Jurkat, Clone E6-1 (cell line): Measurements from ENCODE around the gene TMEM156.
"Not testable (repeated sequence)": the region's sequence is repeated elsewhere in the genome, so short reads cannot be mapped to it uniquely, and the experiment has no call there.

ENCODE experiments used
- DNase-seq: peaks from one replicate; pipeline ENCODE4 v3.0.0-alpha.2; 2011; ENCODE audit warnings: low read depth, low spot score
- H3K4me3 ChIP-seq: 2 replicates; pipeline ENCODE4 v1.5.1; 2011; ENCODE audit warnings: mild to moderate bottlenecking, low read length, control low read depth, moderate library complexity

The TMEM156 gene

GRCh38 chr4:38941906-38942305, 90.3 kb downstream of the TMEM156 start:
- H3K4me3 ChIP-seq, DNase-seq: not testable (repeated sequence)

- DNase-seq, result no peak
- H3K4me3 ChIP-seq, result no peak overlapping the region
Observed at GRCh38 chr4:38940476-38940875, 91.7 kb downstream of the TMEM156 start.

DNA sequence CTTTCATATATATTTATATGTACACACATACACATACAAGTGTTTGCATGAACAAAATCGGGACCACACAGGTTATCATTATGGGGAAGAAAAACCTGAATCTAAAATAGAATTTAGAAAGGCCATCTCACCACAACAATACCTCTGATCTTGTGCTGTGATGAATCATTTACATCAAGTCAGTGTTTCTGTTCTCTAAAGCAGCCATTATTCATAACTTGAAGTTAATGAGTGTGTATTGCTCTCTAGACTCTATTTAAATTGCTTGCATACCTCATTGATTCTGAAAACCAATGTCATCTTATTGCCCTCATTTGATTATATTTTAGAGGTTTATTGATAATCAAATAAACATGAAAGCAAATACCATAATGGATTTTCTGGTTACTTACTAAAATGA, 93.0 kb downstream of the TMEM156 start:
- DNase-seq, result no peak
- no peak overlapping the region for H3K4me3 ChIP-seq

- no peak for DNase-seq
- no peak overlapping the region for H3K4me3 ChIP-seq
Observed at GRCh38 chr4:38935391-38936073, 96.7 kb downstream of the TMEM156 start.

- H3K4me3 ChIP-seq, result no peak overlapping the region
- DNase-seq, result no peak
Observed at GRCh38 chr4:38931125-38931524, 101.1 kb downstream of the TMEM156 start.

- H3K4me3 ChIP-seq, result no peak overlapping the region
- no peak for DNase-seq
Observed at GRCh38 chr4:38930707-38931106, 101.5 kb downstream of the TMEM156 start.

- DNase-seq, result no peak
- H3K4me3 ChIP-seq, result no peak overlapping the region
Observed at GRCh38 chr4:38930204-38930603, 102.0 kb downstream of the TMEM156 start.

DNA sequence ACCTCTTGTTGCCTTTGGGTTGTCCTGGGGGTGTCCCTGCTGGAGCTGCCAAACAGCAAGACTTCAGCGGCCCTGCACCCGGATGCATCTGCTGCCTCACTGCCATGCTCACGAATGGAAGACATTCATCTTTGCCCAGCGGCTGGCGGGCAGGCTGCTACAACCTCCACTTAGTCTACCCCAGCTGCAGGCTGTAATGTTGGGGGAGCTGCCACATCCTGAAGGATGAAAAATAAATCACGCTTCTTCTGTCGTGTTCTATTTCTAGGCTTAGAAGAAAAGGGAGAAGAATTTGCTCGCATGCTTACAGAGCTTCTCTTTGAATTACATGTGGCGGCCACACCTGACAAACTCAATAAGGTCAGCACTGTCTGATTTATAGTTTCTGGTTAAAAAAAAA, 103.2 kb downstream of the TMEM156 start:
- no peak for DNase-seq
- H3K4me3 ChIP-seq, result no peak overlapping the region

GRCh38 chr4:38928568-38928967, 103.6 kb downstream of the TMEM156 start:
- DNase-seq, result no peak
- no peak overlapping the region for H3K4me3 ChIP-seq

GRCh38 chr4:38926896-38927295, 105.3 kb downstream of the TMEM156 start:
- no peak for DNase-seq
- H3K4me3 ChIP-seq, result no peak overlapping the region

- DNase-seq, result no peak
- H3K4me3 ChIP-seq, result no peak overlapping the region
Observed at GRCh38 chr4:38925492-38926413, 106.5 kb downstream of the TMEM156 start.

DNA sequence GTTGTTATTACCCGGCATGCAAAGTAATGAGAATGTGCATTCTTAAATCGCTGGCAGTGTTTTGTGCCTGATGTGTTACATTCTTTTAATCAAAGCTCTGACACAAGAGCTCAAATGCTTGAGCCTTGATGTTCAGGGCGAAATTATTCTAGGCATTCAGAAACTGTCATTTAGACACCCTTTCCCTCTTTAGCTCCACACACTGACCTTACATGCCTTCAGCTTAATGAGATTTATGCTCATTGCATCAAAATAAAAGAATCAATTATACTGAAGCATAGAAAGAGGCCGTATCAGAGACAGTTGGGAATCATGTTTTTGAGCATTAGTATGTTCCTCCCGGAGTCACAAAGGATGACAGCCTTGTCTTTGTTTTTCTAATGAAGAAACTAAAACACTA, 107.9 kb downstream of the TMEM156 start:
- DNase-seq, result no peak
- H3K4me3 ChIP-seq, result no peak overlapping the region

- no peak for DNase-seq
- no peak overlapping the region for H3K4me3 ChIP-seq
Observed at GRCh38 chr4:38923746-38924145, 108.5 kb downstream of the TMEM156 start.

- no peak overlapping the region for H3K4me3 ChIP-seq
- no peak for DNase-seq
Observed at GRCh38 chr4:38921151-38921550, 111.1 kb downstream of the TMEM156 start.

- no peak overlapping the region for H3K4me3 ChIP-seq
- no peak for DNase-seq
Observed at GRCh38 chr4:38920677-38921076, 111.5 kb downstream of the TMEM156 start.

GRCh38 chr4:38920186-38920585, 112.0 kb downstream of the TMEM156 start:
- no peak for DNase-seq
- no peak overlapping the region for H3K4me3 ChIP-seq

GRCh38 chr4:38919494-38919893, 112.7 kb downstream of the TMEM156 start:
- DNase-seq, result no peak
- H3K4me3 ChIP-seq, result no peak overlapping the region

DNA sequence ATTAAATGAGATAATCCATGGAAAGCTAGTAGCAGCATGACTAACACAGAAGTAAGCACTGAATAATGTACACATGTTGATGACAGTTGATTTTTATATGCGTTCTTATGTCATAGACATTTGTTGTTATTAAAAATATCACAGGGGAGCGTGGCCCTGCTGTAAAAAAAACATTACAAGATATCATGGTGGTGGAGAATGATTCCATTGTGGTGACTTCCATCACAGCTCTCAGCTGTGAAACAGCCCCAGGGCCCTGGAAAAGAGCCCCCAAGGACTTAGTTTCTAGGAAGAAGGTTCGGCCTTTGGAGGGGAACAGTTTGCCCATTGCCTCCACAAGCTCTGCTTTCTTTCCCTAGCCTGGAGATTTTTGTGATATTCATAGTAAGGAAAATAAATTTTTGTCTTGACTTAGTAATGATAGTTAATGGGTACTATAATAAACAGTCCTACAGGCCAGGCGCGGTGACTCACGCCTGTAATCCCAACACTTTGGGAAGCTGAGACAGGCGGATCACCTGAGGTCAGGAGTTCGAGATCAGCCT, 114.7 kb downstream of the TMEM156 start:
- no peak overlapping the region for H3K4me3 ChIP-seq
- no peak for DNase-seq
